ENCODE measurements around the gene STIM1. TPM values are rescaled to one million over a fixed set of nuclear protein-coding genes. Genes with fewer than 3 reads are reported as not detected.
"Not testable (repeated sequence)": the region's sequence is repeated elsewhere in the genome, so short reads cannot be mapped to it uniquely, and the experiment has no call there.

Gene STIM1
- total RNA-seq, 2 experiments from 2014 or later, result 98.8 to 101 TPM

DNA sequence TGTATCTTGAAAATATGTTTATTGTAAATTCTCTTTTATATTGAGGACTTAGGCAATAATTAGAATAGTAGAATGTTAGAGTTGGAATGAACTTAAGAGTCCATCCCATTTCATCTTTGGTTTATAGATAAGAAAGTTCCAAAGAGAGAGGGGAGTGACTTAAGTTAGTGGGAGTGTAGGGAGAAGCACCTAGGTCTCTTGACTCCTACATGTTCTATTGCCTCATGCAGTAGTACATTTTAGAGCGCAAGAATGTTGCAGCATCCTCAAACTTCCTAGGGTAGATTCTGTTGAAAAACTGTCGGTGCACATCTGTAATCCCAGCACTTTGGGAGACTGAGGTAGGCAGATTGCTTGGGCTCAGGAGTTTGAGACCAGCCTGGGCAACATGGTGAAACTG, 247.8 kb downstream of the STIM1 start:
- peaks cover 32% of the 10 kb centered on the region for H3K4me1 Mint-ChIP-seq
- ATAC-seq (ENCODE audit: low read depth), result no peak
- DNase-seq, result no peak
- no peaks in the 10 kb centered on the region for H3K27me3 Mint-ChIP-seq
- peaks cover 42% of the 10 kb centered on the region for H3K36me3 Mint-ChIP-seq
- H3K9me3 Mint-ChIP-seq, result no peaks in the 10 kb centered on the region
- POLR2A ChIA-PET, result no interaction called here
- no peak overlapping the region for H3K27ac Mint-ChIP-seq
- no peak overlapping the region for H3K4me3 Mint-ChIP-seq

DNA sequence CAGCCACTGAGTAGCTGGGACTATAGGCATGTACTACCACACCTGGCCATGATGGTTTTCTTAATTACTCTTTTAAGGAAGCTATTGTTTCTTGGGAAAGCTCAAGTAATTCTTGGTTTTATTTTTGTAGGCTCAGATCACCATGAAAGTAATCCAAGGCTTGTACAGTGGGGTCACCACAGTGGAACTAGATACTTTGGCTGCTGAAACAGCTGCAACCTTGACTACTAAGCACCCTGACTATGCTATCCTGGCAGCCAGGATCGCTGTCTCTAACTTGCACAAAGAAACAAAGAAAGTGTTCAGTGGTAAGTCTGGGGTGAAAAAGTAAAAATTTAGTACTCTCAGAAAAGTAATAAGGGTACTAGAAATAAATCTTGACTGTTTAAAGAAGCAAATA, 250.5 kb downstream of the STIM1 start:
- no peak overlapping the region for H3K27ac Mint-ChIP-seq
- DNase-seq (no peak), ATAC-seq (ENCODE audit: low read depth) (no peak)
- H3K27me3 Mint-ChIP-seq, result no peaks in the 10 kb centered on the region
- H3K36me3 Mint-ChIP-seq, result peaks cover 36% of the 10 kb centered on the region
- no peaks in the 10 kb centered on the region for H3K9me3 Mint-ChIP-seq
- POLR2A ChIA-PET, result no interaction called here
- H3K4me1 Mint-ChIP-seq, result peaks cover 16% of the 10 kb centered on the region
- no peak overlapping the region for H3K4me3 Mint-ChIP-seq

DNA sequence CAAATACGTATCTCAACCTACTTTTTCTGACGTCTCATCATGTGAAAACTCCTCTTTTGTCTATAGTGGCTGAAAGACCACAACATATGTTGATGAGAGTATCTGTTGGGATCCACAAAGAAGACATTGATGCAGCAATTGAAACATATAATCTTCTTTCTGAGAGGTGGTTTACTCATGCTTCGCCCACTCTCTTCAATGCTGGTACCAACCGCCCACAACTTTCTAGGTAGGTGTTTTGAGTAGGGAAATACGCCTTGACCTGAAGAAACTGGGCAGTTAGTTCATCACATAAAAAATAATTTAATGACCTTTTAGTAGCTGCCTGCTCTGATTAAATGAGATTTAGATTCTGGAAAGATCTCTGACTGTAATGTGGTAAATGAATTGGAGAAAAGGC, 256.4 kb downstream of the STIM1 start:
- Mint-ChIP-seq H3K27me3 (no peaks in the 10 kb centered on the region), H3K36me3 (peaks cover 44% of the 10 kb centered on the region), H3K4me3 (no peak overlapping the region), H3K27ac (no peak overlapping the region), H3K4me1 (peaks cover 6% of the 10 kb centered on the region), H3K9me3 (no peaks in the 10 kb centered on the region)
- no peak for ATAC-seq (ENCODE audit: low read depth)
- POLR2A ChIA-PET, result interaction anchor here (0.8 to 1.0 kb wide), 2 partner anchors 14 to 17 kb away, joined by 3 to 5 read pairs; no protein-coding TSS in a partner anchor
- no peak for DNase-seq

DNA sequence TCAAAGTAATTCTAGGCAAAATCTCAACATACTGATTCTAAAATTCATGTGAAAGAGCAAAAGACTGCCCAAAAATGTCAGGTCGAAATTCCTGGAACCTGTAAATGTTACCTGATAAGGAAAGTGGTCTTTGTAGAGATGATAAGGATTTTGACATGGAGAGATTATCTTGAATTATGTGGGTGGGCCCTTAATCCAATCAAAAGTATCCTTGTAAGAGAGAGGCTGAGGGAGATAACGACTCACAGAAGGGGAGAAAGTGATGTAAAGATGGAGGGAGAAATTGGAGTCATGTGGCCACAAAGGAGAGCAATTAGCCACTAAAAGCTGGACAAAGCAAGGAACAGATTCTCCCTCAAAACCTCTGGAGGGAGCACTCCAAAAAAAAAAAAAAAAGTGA, 259.7 kb downstream of the STIM1 start:
- ATAC-seq (ENCODE audit: low read depth) (no peak), DNase-seq (no peak)
- no peak overlapping the region for H3K27ac Mint-ChIP-seq
- no peaks in the 10 kb centered on the region for H3K27me3 Mint-ChIP-seq
- peaks cover 7% of the 10 kb centered on the region for H3K4me1 Mint-ChIP-seq
- POLR2A ChIA-PET, result no interaction called here
- no peaks in the 10 kb centered on the region for H3K9me3 Mint-ChIP-seq
- peaks cover 45% of the 10 kb centered on the region for H3K36me3 Mint-ChIP-seq
- H3K4me3 Mint-ChIP-seq, result no peak overlapping the region

DNA sequence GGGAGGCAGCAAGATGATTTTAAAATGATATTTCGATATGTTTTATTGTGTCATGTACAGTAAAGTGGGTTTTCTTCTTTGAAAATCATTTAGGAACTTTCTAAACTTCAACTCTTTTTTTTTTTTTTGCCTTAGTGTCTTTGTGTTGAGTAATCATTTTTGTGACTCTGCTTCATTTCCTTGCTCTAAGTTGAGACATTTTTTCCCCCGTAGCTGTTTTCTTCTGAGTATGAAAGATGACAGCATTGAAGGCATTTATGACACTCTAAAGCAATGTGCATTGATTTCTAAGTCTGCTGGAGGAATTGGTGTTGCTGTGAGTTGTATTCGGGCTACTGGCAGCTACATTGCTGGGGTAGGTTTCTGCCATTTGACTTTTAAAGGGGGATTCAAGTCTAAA, 262.6 kb downstream of the STIM1 start:
- no peak overlapping the region for H3K27ac Mint-ChIP-seq
- DNase-seq, result no peak

DNA sequence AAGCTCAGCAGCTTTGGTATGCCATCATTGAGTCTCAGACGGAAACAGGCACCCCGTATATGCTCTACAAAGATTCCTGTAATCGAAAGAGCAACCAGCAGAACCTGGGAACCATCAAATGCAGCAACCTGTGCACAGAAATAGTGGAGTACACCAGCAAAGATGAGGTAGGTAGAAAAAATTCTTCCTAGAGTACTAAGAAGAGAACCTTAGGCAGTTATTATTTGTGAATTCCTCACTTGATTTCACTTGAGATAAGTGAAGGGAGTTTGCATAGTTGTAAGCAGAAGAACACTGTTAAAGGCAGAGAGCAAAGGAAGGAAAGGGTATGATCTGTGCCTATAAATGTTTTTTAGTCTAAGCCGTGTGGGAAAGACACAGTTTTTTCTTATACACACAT, 267.8 kb downstream of the STIM1 start:
- peaks cover 59% of the 10 kb centered on the region for H3K36me3 Mint-ChIP-seq
- H3K27ac Mint-ChIP-seq, result no peak overlapping the region
- no peaks in the 10 kb centered on the region for H3K9me3 Mint-ChIP-seq
- no peaks in the 10 kb centered on the region for H3K27me3 Mint-ChIP-seq
- ATAC-seq (ENCODE audit: low read depth), result no peak
- POLR2A ChIA-PET, result no interaction called here
- H3K4me1 Mint-ChIP-seq, result peaks cover 3% of the 10 kb centered on the region
- DNase-seq, result no peak
- H3K4me3 Mint-ChIP-seq, result no peak overlapping the region

More for the DNA sequence above, 262.6 kb downstream of the STIM1 start:
- Mint-ChIP-seq H3K4me1 (peaks cover 7% of the 10 kb centered on the region), H3K36me3 (peaks cover 54% of the 10 kb centered on the region), H3K9me3 (no peaks in the 10 kb centered on the region), H3K4me3 (no peak overlapping the region), H3K27me3 (no peaks in the 10 kb centered on the region)
- POLR2A ChIA-PET, result no interaction called here
- ATAC-seq (ENCODE audit: low read depth), result no peak

DNA sequence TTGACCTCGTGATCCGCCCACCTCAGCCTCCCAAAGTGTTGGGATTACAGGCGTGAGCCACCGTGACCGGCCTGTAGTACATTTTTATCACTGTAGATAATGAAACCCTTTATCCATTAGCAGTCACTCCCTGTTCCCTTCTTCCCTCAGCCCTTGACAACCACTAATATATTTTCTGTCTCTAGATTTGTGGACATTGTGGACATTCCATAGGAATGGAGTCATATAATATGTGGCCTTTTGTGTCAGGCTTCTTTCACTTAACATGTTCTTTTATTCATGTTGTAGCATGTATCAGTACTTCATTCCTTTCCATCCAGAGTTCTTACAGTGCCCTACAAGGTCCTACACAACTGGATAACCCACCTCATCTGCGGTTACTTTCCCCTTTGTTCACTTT, 269.7 kb downstream of the STIM1 start:
- H3K4me3 Mint-ChIP-seq, result no peak overlapping the region
- POLR2A ChIA-PET, result no interaction called here

DNA sequence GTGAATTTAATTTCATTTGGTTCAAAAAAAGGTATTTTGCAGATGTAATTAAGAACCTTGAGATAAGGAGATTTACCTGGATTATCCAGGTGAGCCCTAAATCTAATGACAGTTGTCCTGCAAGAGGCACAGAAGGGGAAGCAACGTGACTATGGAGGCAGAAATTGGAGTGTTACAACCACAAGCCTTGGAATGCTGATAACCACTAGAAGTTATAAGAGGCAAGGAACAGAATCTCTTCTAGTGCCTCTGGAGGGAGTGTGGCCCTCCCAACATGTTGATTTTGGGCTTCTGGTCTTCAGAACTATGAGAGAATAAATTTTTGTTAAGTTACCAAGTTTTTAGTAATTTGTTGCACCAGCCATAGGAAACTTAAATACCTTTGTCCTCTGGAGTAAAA, 271.9 kb downstream of the STIM1 start:
- H3K27me3 Mint-ChIP-seq, result no peaks in the 10 kb centered on the region
- peaks cover 3% of the 10 kb centered on the region for H3K4me1 Mint-ChIP-seq
- H3K9me3 Mint-ChIP-seq, result no peaks in the 10 kb centered on the region
- DNase-seq, result no peak
- H3K4me3 Mint-ChIP-seq, result no peak overlapping the region
- H3K36me3 Mint-ChIP-seq, result peaks cover 58% of the 10 kb centered on the region
- POLR2A ChIA-PET, result no interaction called here
- ATAC-seq (ENCODE audit: low read depth), result no peak
- no peak overlapping the region for H3K27ac Mint-ChIP-seq

More for the DNA sequence above, 269.7 kb downstream of the STIM1 start:
- Mint-ChIP-seq H3K36me3 (peaks cover 56% of the 10 kb centered on the region), H3K27me3 (no peaks in the 10 kb centered on the region), H3K9me3 (no peaks in the 10 kb centered on the region), H3K27ac (no peak overlapping the region), H3K4me1 (peaks cover 3% of the 10 kb centered on the region)
- DNase-seq (no peak), ATAC-seq (ENCODE audit: low read depth) (no peak)

DNA sequence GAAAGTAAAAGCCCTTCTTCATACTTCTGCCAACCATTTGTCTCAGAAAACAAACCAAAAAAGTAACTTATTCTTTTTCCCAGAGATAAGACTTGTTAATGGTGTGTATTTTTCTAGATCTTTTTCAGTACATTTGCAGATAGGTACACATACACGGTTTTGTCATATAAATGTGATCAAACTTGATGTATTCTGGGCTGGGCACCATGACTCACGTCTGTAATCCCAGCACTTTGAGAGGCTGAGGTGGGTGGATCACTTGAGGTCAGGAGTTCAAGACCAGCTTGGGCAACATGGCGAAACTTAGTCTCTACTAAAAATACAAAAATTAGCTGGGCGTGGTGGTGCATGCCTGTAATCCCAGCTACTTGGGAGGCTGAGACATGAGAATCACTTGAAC, 274.8 kb downstream of the STIM1 start:
- H3K27ac Mint-ChIP-seq; POLR2A ChIA-PET; H3K9me3 Mint-ChIP-seq; H3K4me3 Mint-ChIP-seq; ATAC-seq (ENCODE audit: low read depth); DNase-seq; H3K27me3 Mint-ChIP-seq; H3K4me1 Mint-ChIP-seq: not testable (repeated sequence)
- peaks cover 55% of the 10 kb centered on the region for H3K36me3 Mint-ChIP-seq

DNA sequence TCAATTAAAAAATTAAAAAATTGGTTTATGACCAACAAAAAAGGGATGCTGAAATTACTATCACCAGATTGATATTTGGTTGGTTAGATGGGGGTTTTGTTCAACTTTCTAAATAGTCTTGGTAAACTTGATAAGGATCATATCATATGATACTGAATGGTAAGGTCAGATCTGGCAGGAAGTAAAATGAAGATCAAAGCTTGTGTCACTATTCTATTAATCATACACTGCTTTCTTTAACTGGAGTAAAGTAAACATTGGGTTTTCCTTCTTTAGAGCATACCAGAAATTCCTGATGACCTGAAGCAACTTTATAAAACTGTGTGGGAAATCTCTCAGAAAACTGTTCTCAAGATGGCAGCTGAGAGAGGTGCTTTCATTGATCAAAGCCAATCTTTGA, 279.3 kb downstream of the STIM1 start:
- H3K4me1 Mint-ChIP-seq, result no peaks in the 10 kb centered on the region
- POLR2A ChIA-PET, result no interaction called here
- no peak overlapping the region for H3K27ac Mint-ChIP-seq

DNA sequence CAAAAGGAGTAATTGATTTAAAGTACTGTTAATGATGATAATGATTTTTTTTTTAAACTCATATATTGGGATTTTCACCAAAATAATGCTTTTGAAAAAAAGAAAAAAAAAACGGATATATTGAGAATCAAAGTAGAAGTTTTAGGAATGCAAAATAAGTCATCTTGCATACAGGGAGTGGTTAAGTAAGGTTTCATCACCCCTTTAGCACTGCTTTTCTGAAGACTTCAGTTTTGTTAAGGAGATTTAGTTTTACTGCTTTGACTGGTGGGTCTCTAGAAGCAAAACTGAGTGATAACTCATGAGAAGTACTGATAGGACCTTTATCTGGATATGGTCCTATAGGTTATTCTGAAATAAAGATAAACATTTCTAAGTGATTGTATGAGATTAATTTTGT, 283.0 kb downstream of the STIM1 start:
- DNase-seq, result no peak
- Mint-ChIP-seq H3K27me3 (no peaks in the 10 kb centered on the region), H3K4me1 (peaks cover 1% of the 10 kb centered on the region), H3K27ac (no peak overlapping the region), H3K36me3 (peaks cover 71% of the 10 kb centered on the region), H3K4me3 (no peak overlapping the region), H3K9me3 (peaks cover 18% of the 10 kb centered on the region)
- POLR2A ChIA-PET, result no interaction called here
- ATAC-seq (ENCODE audit: low read depth), result no peak

More for the DNA sequence above, 279.3 kb downstream of the STIM1 start:
- no peaks in the 10 kb centered on the region for H3K27me3 Mint-ChIP-seq
- peaks cover 9% of the 10 kb centered on the region for H3K9me3 Mint-ChIP-seq
- ATAC-seq (ENCODE audit: low read depth) (no peak), DNase-seq (no peak)
- H3K36me3 Mint-ChIP-seq, result peaks cover 62% of the 10 kb centered on the region
- no peak overlapping the region for H3K4me3 Mint-ChIP-seq

DNA sequence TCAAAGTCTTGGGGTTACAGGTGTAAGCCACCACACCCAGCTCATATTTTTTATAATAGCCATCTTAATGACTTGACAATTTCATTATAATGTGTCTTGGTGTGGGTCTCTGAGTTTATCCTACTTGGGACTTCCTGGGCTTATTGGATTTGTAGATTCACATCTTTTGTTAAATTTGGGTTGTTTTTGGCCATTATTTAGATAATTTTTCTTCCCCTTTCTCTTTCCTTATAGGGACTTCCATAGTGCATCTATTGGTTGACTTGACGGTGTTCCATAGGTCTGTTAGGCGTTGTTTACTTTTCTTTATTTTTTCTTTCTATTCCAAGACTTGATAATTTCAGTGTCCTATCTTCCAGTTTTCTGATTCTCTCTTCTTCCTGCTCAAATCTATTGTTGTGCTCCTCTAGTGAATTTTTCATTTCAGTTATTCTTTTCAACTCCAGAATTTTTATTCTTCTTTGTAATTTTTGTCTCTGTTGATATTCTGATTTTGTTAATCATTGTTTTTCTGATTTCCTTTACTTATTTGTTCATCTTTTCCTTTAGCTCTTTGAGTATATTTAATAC, 284.7 kb downstream of the STIM1 start:
- POLR2A ChIA-PET, result no interaction called here
- Mint-ChIP-seq H3K9me3 (peaks cover 18% of the 10 kb centered on the region), H3K36me3 (peaks cover 63% of the 10 kb centered on the region), H3K27me3 (no peaks in the 10 kb centered on the region), H3K4me3 (no peak overlapping the region), H3K27ac (no peak overlapping the region), H3K4me1 (peaks cover 1% of the 10 kb centered on the region)
- DNase-seq (no peak), ATAC-seq (ENCODE audit: low read depth) (no peak)
